ENCODE results near the gene MBD3L1.

The MBD3L1 gene

DNA sequence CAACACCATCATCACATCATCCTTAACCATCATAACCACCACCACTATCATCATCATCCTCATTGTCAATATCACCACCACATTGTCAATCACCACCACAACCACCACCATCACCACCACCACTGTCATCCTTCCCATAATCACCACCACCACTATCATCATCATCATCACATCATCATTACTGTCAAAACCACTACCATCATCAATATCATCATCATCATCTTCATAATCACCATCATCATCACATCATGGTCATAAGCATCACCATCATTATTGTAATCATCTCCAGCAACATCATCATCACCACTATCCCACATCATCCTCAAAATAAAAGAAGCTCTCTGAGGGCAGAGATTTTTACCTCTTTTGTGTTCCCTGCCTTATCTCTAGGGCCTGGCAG, 52.2 kb downstream of the MBD3L1 start:
- no peak overlapping the region for H3K4me3 ChIP-seq (ENCODE audit: low read depth, low read length)
- TF ChIP-seq MYC (IDR thresholded peaks at IDR 0.05; ENCODE audit: low read depth, low read length) (no peak), POLR2A (IDR thresholded peaks at IDR 0.05; ENCODE audit: extremely low read depth, insufficient read length) (no peak)
- TF ChIP-seq, protein P1, sequence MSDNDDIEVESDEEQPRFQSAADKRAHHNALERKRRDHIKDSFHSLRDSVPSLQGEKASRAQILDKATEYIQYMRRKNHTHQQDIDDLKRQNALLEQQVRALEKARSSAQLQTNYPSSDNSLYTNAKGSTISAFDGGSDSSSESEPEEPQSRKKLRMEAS (IDR thresholded peaks at IDR 0.05; ENCODE audit: low read depth, low read length): no peak
- TF ChIP-seq, protein P2, sequence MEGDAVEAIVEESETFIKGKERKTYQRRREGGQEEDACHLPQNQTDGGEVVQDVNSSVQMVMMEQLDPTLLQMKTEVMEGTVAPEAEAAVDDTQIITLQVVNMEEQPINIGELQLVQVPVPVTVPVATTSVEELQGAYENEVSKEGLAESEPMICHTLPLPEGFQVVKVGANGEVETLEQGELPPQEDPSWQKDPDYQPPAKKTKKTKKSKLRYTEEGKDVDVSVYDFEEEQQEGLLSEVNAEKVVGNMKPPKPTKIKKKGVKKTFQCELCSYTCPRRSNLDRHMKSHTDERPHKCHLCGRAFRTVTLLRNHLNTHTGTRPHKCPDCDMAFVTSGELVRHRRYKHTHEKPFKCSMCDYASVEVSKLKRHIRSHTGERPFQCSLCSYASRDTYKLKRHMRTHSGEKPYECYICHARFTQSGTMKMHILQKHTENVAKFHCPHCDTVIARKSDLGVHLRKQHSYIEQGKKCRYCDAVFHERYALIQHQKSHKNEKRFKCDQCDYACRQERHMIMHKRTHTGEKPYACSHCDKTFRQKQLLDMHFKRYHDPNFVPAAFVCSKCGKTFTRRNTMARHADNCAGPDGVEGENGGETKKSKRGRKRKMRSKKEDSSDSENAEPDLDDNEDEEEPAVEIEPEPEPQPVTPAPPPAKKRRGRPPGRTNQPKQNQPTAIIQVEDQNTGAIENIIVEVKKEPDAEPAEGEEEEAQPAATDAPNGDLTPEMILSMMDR (IDR thresholded peaks at IDR 0.05; ENCODE audit: low read depth, low read length): no peak
- no peak for DNase-seq (ENCODE audit: low read depth)

DNA sequence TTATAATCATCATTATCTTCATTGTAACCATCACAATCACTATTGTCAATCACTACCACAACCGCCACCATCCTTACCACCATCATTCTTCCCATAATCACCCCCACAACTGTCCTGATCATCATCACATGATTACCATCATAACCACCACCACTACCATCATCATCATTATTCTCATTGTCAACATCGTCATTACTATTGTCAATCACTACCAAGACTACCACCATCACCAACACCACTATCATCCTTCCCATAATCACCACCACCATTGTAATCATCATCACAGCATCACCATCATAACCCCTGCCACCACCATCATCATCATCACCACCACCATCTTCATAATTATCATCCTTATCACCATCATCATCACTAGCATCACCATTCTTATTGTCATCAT, 55.2 kb downstream of the MBD3L1 start:
- no peak for DNase-seq (ENCODE audit: low read depth)
- no peak overlapping the region for H3K4me3 ChIP-seq (ENCODE audit: low read depth, low read length)
- no peak for TF ChIP-seq MYC (IDR thresholded peaks at IDR 0.05; ENCODE audit: low read depth, low read length)
- TF ChIP-seq, protein P2 (IDR thresholded peaks at IDR 0.05; ENCODE audit: low read depth, low read length): no peak
- TF ChIP-seq, protein P1 (IDR thresholded peaks at IDR 0.05; ENCODE audit: low read depth, low read length): no peak
- TF ChIP-seq POLR2A (IDR thresholded peaks at IDR 0.05; ENCODE audit: extremely low read depth, insufficient read length): no peak

DNA sequence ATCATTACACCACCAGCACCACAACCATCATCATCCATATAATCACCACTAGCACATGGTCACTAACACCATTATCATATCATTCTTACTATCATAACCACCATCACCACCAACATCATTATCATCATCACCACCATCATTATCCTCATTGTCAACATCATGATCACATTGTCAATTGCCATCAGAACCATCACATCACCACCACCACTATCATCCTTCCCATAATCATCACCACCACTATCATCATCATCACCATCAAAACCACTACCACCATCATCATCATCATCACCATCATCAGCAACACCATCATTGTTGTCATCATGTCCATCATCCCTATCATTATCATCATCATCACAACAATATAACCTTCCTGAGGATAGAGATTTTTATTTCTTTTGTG, 58.1 kb downstream of the MBD3L1 start:
- TF ChIP-seq POLR2A (IDR thresholded peaks at IDR 0.05; ENCODE audit: extremely low read depth, insufficient read length) (no peak), MYC (IDR thresholded peaks at IDR 0.05; ENCODE audit: low read depth, low read length) (no peak)
- TF ChIP-seq, protein P1 (IDR thresholded peaks at IDR 0.05; ENCODE audit: low read depth, low read length): no peak
- TF ChIP-seq, protein P2 (IDR thresholded peaks at IDR 0.05; ENCODE audit: low read depth, low read length): no peak
- no peak for DNase-seq (ENCODE audit: low read depth)

More for the DNA sequence above, 58.1 kb downstream of the MBD3L1 start:
- no peak overlapping the region for H3K4me3 ChIP-seq (ENCODE audit: low read depth, low read length)

Data from NB4 (cell line).